ENCODE results near the gene EPYC.
A peak's percentile ranks its signal among the peaks of the same experiment; 100 is the strongest.

Gene EPYC

GRCh38 chr12:91017511-91018263, 12.9 kb upstream of the EPYC start:
- no peak for DNase-seq (ENCODE audit: low read depth)
- Histone ChIP-seq H3K9ac (ENCODE audit: low read length) (no peak overlapping the region), H3K9me3 (ENCODE audit: control insufficient read depth, low read length) (peaks cover 4% of the 10 kb centered on the region), H3K4me1 (ENCODE audit: control insufficient read depth, insufficient read depth, low read length) (peaks cover 12% of the 10 kb centered on the region), H3K36me3 (ENCODE audit: control insufficient read depth, insufficient read depth, low read length, severe bottlenecking) (no peaks in the 10 kb centered on the region), H3K4me3 (ENCODE audit: low read length) (no peak overlapping the region), H3K27me3 (replicated peaks; ENCODE audit: control insufficient read depth, insufficient read depth, low read length) (no peaks in the 10 kb centered on the region)

GRCh38 chr12:91017043-91017442, 12.3 kb upstream of the EPYC start:
- no peak overlapping the region for H3K9ac ChIP-seq (ENCODE audit: low read length)
- no peaks in the 10 kb centered on the region for H3K27me3 ChIP-seq (replicated peaks; ENCODE audit: control insufficient read depth, insufficient read depth, low read length)

GRCh38 chr12:91009319-91009950, 4.7 kb upstream of the EPYC start:
- Histone ChIP-seq H3K4me3 (ENCODE audit: low read length) (no peak overlapping the region), H3K9ac (ENCODE audit: low read length) (no peak overlapping the region), H3K36me3 (ENCODE audit: control insufficient read depth, insufficient read depth, low read length, severe bottlenecking) (no peaks in the 10 kb centered on the region), H3K9me3 (ENCODE audit: control insufficient read depth, low read length) (peaks cover 4% of the 10 kb centered on the region), H3K27me3 (replicated peaks; ENCODE audit: control insufficient read depth, insufficient read depth, low read length) (no peaks in the 10 kb centered on the region), H3K4me1 (ENCODE audit: control insufficient read depth, insufficient read depth, low read length) (no peaks in the 10 kb centered on the region)
- peak; percentile 8 for DNase-seq (ENCODE audit: low read depth)

More at GRCh38 chr12:91017043-91017442, 12.3 kb upstream of the EPYC start:
- no peak for DNase-seq (ENCODE audit: low read depth)
- no peaks in the 10 kb centered on the region for H3K36me3 ChIP-seq (ENCODE audit: control insufficient read depth, insufficient read depth, low read length, severe bottlenecking)
- H3K4me3 ChIP-seq (ENCODE audit: low read length), result no peak overlapping the region
- H3K9me3 ChIP-seq (ENCODE audit: control insufficient read depth, low read length), result peaks cover 4% of the 10 kb centered on the region
- peaks cover 12% of the 10 kb centered on the region for H3K4me1 ChIP-seq (ENCODE audit: control insufficient read depth, insufficient read depth, low read length)

- no peaks in the 10 kb centered on the region for H3K27me3 ChIP-seq (replicated peaks; ENCODE audit: control insufficient read depth, insufficient read depth, low read length)
- H3K4me3 ChIP-seq (ENCODE audit: low read length), result no peak overlapping the region
- H3K4me1 ChIP-seq (ENCODE audit: control insufficient read depth, insufficient read depth, low read length), result no peaks in the 10 kb centered on the region
- no peak overlapping the region for H3K9ac ChIP-seq (ENCODE audit: low read length)
- no peaks in the 10 kb centered on the region for H3K9me3 ChIP-seq (ENCODE audit: control insufficient read depth, low read length)
- no peaks in the 10 kb centered on the region for H3K36me3 ChIP-seq (ENCODE audit: control insufficient read depth, insufficient read depth, low read length, severe bottlenecking)
- DNase-seq (ENCODE audit: low read depth), result no peak
Measured at GRCh38 chr12:91007531-91008290, 2.9 kb upstream of the EPYC start.

- H3K9me3 ChIP-seq (ENCODE audit: control insufficient read depth, low read length), result no peaks in the 10 kb centered on the region
- no peak overlapping the region for H3K9ac ChIP-seq (ENCODE audit: low read length)
- DNase-seq (ENCODE audit: low read depth), result no peak
- no peaks in the 10 kb centered on the region for H3K27me3 ChIP-seq (replicated peaks; ENCODE audit: control insufficient read depth, insufficient read depth, low read length)
- H3K4me3 ChIP-seq (ENCODE audit: low read length), result no peak overlapping the region
- no peaks in the 10 kb centered on the region for H3K36me3 ChIP-seq (ENCODE audit: control insufficient read depth, insufficient read depth, low read length, severe bottlenecking)
- no peaks in the 10 kb centered on the region for H3K4me1 ChIP-seq (ENCODE audit: control insufficient read depth, insufficient read depth, low read length)
Measured at GRCh38 chr12:91003737-91004136, 1.0 kb downstream of the EPYC start.

- Histone ChIP-seq H3K4me3 (ENCODE audit: low read length) (no peak overlapping the region), H3K9ac (ENCODE audit: low read length) (no peak overlapping the region), H3K4me1 (ENCODE audit: control insufficient read depth, insufficient read depth, low read length) (no peaks in the 10 kb centered on the region), H3K36me3 (ENCODE audit: control insufficient read depth, insufficient read depth, low read length, severe bottlenecking) (no peaks in the 10 kb centered on the region), H3K9me3 (ENCODE audit: control insufficient read depth, low read length) (no peaks in the 10 kb centered on the region), H3K27me3 (replicated peaks; ENCODE audit: control insufficient read depth, insufficient read depth, low read length) (no peaks in the 10 kb centered on the region)
- DNase-seq (ENCODE audit: low read depth), result peak; percentile 43
Measured at GRCh38 chr12:91001306-91001705, 3.5 kb downstream of the EPYC start.

- Histone ChIP-seq H3K9me3 (ENCODE audit: control insufficient read depth, low read length) (no peaks in the 10 kb centered on the region), H3K27me3 (replicated peaks; ENCODE audit: control insufficient read depth, insufficient read depth, low read length) (no peaks in the 10 kb centered on the region), H3K36me3 (ENCODE audit: control insufficient read depth, insufficient read depth, low read length, severe bottlenecking) (no peaks in the 10 kb centered on the region), H3K9ac (ENCODE audit: low read length) (no peak overlapping the region), H3K4me1 (ENCODE audit: control insufficient read depth, insufficient read depth, low read length) (peaks cover 4% of the 10 kb centered on the region), H3K4me3 (ENCODE audit: low read length) (no peak overlapping the region)
- DNase-seq (ENCODE audit: low read depth), result peak; percentile 38
Measured at GRCh38 chr12:90999966-91000365, 4.8 kb downstream of the EPYC start.

GRCh38 chr12:90999527-90999926, 5.2 kb downstream of the EPYC start:
- H3K4me3 ChIP-seq (ENCODE audit: low read length), result no peak overlapping the region
- H3K9ac ChIP-seq (ENCODE audit: low read length), result no peak overlapping the region
- DNase-seq (ENCODE audit: low read depth), result peak; percentile 27
- H3K27me3 ChIP-seq (replicated peaks; ENCODE audit: control insufficient read depth, insufficient read depth, low read length), result no peaks in the 10 kb centered on the region
- H3K9me3 ChIP-seq (ENCODE audit: control insufficient read depth, low read length), result no peaks in the 10 kb centered on the region
- no peaks in the 10 kb centered on the region for H3K36me3 ChIP-seq (ENCODE audit: control insufficient read depth, insufficient read depth, low read length, severe bottlenecking)
- H3K4me1 ChIP-seq (ENCODE audit: control insufficient read depth, insufficient read depth, low read length), result peaks cover 7% of the 10 kb centered on the region

GRCh38 chr12:90995010-90995409, 9.8 kb downstream of the EPYC start:
- peak; percentile 55 for DNase-seq (ENCODE audit: low read depth)
- Histone ChIP-seq H3K27me3 (replicated peaks; ENCODE audit: control insufficient read depth, insufficient read depth, low read length) (no peaks in the 10 kb centered on the region), H3K9me3 (ENCODE audit: control insufficient read depth, low read length) (no peaks in the 10 kb centered on the region), H3K4me1 (ENCODE audit: control insufficient read depth, insufficient read depth, low read length) (peaks cover 11% of the 10 kb centered on the region), H3K36me3 (ENCODE audit: control insufficient read depth, insufficient read depth, low read length, severe bottlenecking) (no peaks in the 10 kb centered on the region), H3K4me3 (ENCODE audit: low read length) (peak overlapping the region; percentile 53), H3K9ac (ENCODE audit: low read length) (no peak overlapping the region)

GRCh38 chr12:90991952-90992465, 12.8 kb downstream of the EPYC start:
- no peaks in the 10 kb centered on the region for H3K36me3 ChIP-seq (ENCODE audit: control insufficient read depth, insufficient read depth, low read length, severe bottlenecking)
- no peaks in the 10 kb centered on the region for H3K9me3 ChIP-seq (ENCODE audit: control insufficient read depth, low read length)
- H3K4me3 ChIP-seq (ENCODE audit: low read length), result no peak overlapping the region
- peaks cover 25% of the 10 kb centered on the region for H3K4me1 ChIP-seq (ENCODE audit: control insufficient read depth, insufficient read depth, low read length)
- no peak overlapping the region for H3K9ac ChIP-seq (ENCODE audit: low read length)
- DNase-seq (ENCODE audit: low read depth), result no peak
- H3K27me3 ChIP-seq (replicated peaks; ENCODE audit: control insufficient read depth, insufficient read depth, low read length), result no peaks in the 10 kb centered on the region

- H3K9me3 ChIP-seq (ENCODE audit: control insufficient read depth, low read length), result peaks cover 6% of the 10 kb centered on the region
- H3K9ac ChIP-seq (ENCODE audit: low read length), result no peak overlapping the region
- H3K36me3 ChIP-seq (ENCODE audit: control insufficient read depth, insufficient read depth, low read length, severe bottlenecking), result no peaks in the 10 kb centered on the region
- DNase-seq (ENCODE audit: low read depth), result no peak
- H3K4me1 ChIP-seq (ENCODE audit: control insufficient read depth, insufficient read depth, low read length), result peaks cover 25% of the 10 kb centered on the region
- H3K4me3 ChIP-seq (ENCODE audit: low read length), result no peak overlapping the region
- no peaks in the 10 kb centered on the region for H3K27me3 ChIP-seq (replicated peaks; ENCODE audit: control insufficient read depth, insufficient read depth, low read length)
Measured at GRCh38 chr12:90990611-90991010, 14.2 kb downstream of the EPYC start.
